ENCODE data around the gene LSM3. TPM values are rescaled to one million over a fixed set of nuclear protein-coding genes. Genes with fewer than 3 reads are reported as not detected.

LSM3 gene
- total and polyA plus RNA-seq, 2 of the 4 experiments (the other 2 are of a cell fraction) = 3.4 to 11.5 TPM

GRCh38 chr3:14238930-14239329, 60.3 kb downstream of the LSM3 start:
- Histone ChIP-seq H3K23ac (ENCODE audit: low read depth, low read length) (no peak overlapping the region), H2BK120ac (ENCODE audit: low read depth, low read length) (no peak overlapping the region), H3K18ac (ENCODE audit: low read depth, low read length) (no peak overlapping the region), H2AFZ (replicated peaks; ENCODE audit: low read length, poor library complexity) (no peak overlapping the region), H3K27me3 (ENCODE audit: control insufficient read depth, insufficient read depth, low read length) (no peaks in the 10 kb centered on the region), H2BK5ac (ENCODE audit: low read depth, low read length, poor library complexity, severe bottlenecking) (no peak overlapping the region), H3K36me3 (ENCODE audit: control insufficient read depth, insufficient read depth, low read length) (no peaks in the 10 kb centered on the region), H3K4me1 (ENCODE audit: control insufficient read depth, insufficient read depth, low read length) (peaks cover 19% of the 10 kb centered on the region), H3K4me2 (ENCODE audit: low read depth, low read length) (no peak overlapping the region), H3K9me1 (ENCODE audit: insufficient read depth, low read length) (no peaks in the 10 kb centered on the region), H4K8ac (ENCODE audit: low read depth in 2 of 2, low read length in 2 of 2) (no peak overlapping the region), H4K91ac (ENCODE audit: insufficient read depth, low read depth, low read length) (no peak overlapping the region), H3K4me3 (ENCODE audit: insufficient read depth, low read depth, low read length) (no peak overlapping the region), H4K20me1 (ENCODE audit: insufficient read depth, low read length) (no peaks in the 10 kb centered on the region), H3K27ac (ENCODE audit: insufficient read depth, low read length) (no peak overlapping the region), H2BK15ac (ENCODE audit: low read depth, low read length) (no peak overlapping the region), H3K9me3 (ENCODE audit: control insufficient read depth, insufficient read depth, low read length) (no peaks in the 10 kb centered on the region; the same call in 1 of the 2 replicates), H4K5ac (ENCODE audit: low read depth, low read length) (no peak overlapping the region), H2BK20ac (ENCODE audit: low read depth, low read length) (no peak overlapping the region), H3K56ac (ENCODE audit: extremely low read depth, insufficient read depth, low read length) (no peak overlapping the region), H3K4ac (ENCODE audit: low read depth, low read length) (no peak overlapping the region), H3K79me1 (ENCODE audit: low read depth in 1 of 2, low read length in 2 of 2) (no peaks in the 10 kb centered on the region), H3K14ac (replicated peaks; ENCODE audit: low read depth, low read length) (no peak overlapping the region), H2AK9ac (replicated peaks; ENCODE audit: low read depth, low read length, poor library complexity) (no peak overlapping the region), H2AK5ac (ENCODE audit: low read depth, low read length) (no peak overlapping the region), H3K9ac (ENCODE audit: low read depth, low read length) (no peak overlapping the region)
- TF ChIP-seq MAZ (IDR thresholded peaks at IDR 0.05; ENCODE audit: borderline replicate concordance, low read depth, low read length) (no peak), CTCF (conservative IDR thresholded peaks at IDR 0.05; ENCODE audit: low read depth, low read length) (no peak), POLR2A (IDR thresholded peaks at IDR 0.05; ENCODE audit: low read depth, low read length) (no peak), FOS (IDR thresholded peaks at IDR 0.05; ENCODE audit: low read depth, low read length) (no peak), RAD21 (IDR thresholded peaks at IDR 0.05; ENCODE audit: low read length) (no peak), NFE2L2 (IDR thresholded peaks at IDR 0.05; ENCODE audit: low read depth, low read length) (no peak), BHLHE40 (IDR thresholded peaks at IDR 0.05; ENCODE audit: low read depth, low read length) (no peak), CHD1 (IDR thresholded peaks at IDR 0.05; ENCODE audit: low read depth, low read length) (no peak), ELK1 (IDR thresholded peaks at IDR 0.05; ENCODE audit: borderline replicate concordance, low read depth, low read length) (no peak), RCOR1 (IDR thresholded peaks at IDR 0.05; ENCODE audit: insufficient replicate concordance, low read length) (no peak)
- ChIA-PET CTCF (interaction anchor here (0.6 kb wide), 1 partner anchor 19 kb away, joined by 4 read pairs; no protein-coding TSS in a partner anchor), POLR2A (ENCODE audit: unreplicated experiment) (no interaction called here)
- intact Hi-C loops (cut with micrococcal nuclease) (no loop called here), in situ Hi-C loops (cut with MboI; ENCODE audit: low sequenced_read_pairs) (no loop called here), dilution Hi-C loops (cut with HindIII; ENCODE audit: low sequenced_read_pairs, unreplicated experiment) (no loop called here)
- ATAC-seq (ENCODE audit: low read depth) (no peak), DNase-seq (no peak)
- no TSS peak for BruUV-seq (replicated peaks)
